HG02678 (cell line): ENCODE results near the gene LDLRAD3.
"Not testable (repeated sequence)": the region's sequence is repeated elsewhere in the genome, so short reads cannot be mapped to it uniquely, and the experiment has no call there.

Experiments
- ATAC-seq: cut with Tn5 transposase; IDR thresholded peaks from one replicate; pipeline ENCODE4 v1.9.1; 2021; ENCODE audit warnings: mild to moderate bottlenecking, moderate library complexity; ENCODE audit not compliant: unreplicated experiment

The LDLRAD3 gene

GRCh38 chr11:35986947-35987346 is 43.1 kb downstream of the LDLRAD3 start:
- no peak for ATAC-seq

- ATAC-seq: no peak
Observed at GRCh38 chr11:35990170-35990569, 46.3 kb downstream of the LDLRAD3 start.

- ATAC-seq: no peak
Observed at GRCh38 chr11:35990816-35991215, 47.0 kb downstream of the LDLRAD3 start.

- ATAC-seq: no peak
Observed at GRCh38 chr11:35992548-35992947, 48.7 kb downstream of the LDLRAD3 start.

- ATAC-seq: no peak
Observed at GRCh38 chr11:35994421-35994820, 50.6 kb downstream of the LDLRAD3 start.

- no peak for ATAC-seq
Observed at GRCh38 chr11:35995681-35996271, 51.9 kb downstream of the LDLRAD3 start.

- no peak for ATAC-seq
Observed at GRCh38 chr11:35997902-35998520, 54.1 kb downstream of the LDLRAD3 start.

- ATAC-seq: no peak
Observed at GRCh38 chr11:35998634-35999033, 54.8 kb downstream of the LDLRAD3 start.

- ATAC-seq: no peak
Observed at GRCh38 chr11:36000616-36001190, 56.8 kb downstream of the LDLRAD3 start.

- ATAC-seq: no peak
Observed at GRCh38 chr11:36002196-36002595, 58.3 kb downstream of the LDLRAD3 start.

GRCh38 chr11:36002796-36003195 is 58.9 kb downstream of the LDLRAD3 start:
- no peak for ATAC-seq

GRCh38 chr11:36006556-36006955 is 62.7 kb downstream of the LDLRAD3 start:
- no peak for ATAC-seq

- no peak for ATAC-seq
Observed at GRCh38 chr11:36007127-36007655, 63.3 kb downstream of the LDLRAD3 start.

- no peak for ATAC-seq
Observed at GRCh38 chr11:36008584-36008983, 64.7 kb downstream of the LDLRAD3 start.

- ATAC-seq: no peak
Observed at GRCh38 chr11:36009473-36009872, 65.6 kb downstream of the LDLRAD3 start.

GRCh38 chr11:36010010-36010740 is 66.3 kb downstream of the LDLRAD3 start:
- no peak for ATAC-seq

- ATAC-seq: no peak
Observed at GRCh38 chr11:36011574-36011973, 67.7 kb downstream of the LDLRAD3 start.

- no peak for ATAC-seq
Observed at GRCh38 chr11:36012455-36012854, 68.6 kb downstream of the LDLRAD3 start.

GRCh38 chr11:36012979-36013378 is 69.1 kb downstream of the LDLRAD3 start:
- ATAC-seq: no peak

GRCh38 chr11:36013446-36013845 is 69.6 kb downstream of the LDLRAD3 start:
- not testable (repeated sequence) for ATAC-seq
